A549 (cell line): ENCODE data around the gene LIG3. TPM values are rescaled to one million over a fixed set of nuclear protein-coding genes. Genes with fewer than 3 reads are reported as not detected.

Source experiments
- ATAC-seq, 2 experiments: fragments of 200-7000 bp in 1 of 2; fragments of >200 bp in 1 of 2; cut with Nextera tagmentation in 1 of 2; cut with Tn5 transposase in 1 of 2; 3 replicates each; pipeline versions ENCODE4 v1.8.0 to v1.9.1; 2018 to 2020; ENCODE audit warnings: mild to moderate bottlenecking in 1 of 2, moderate library complexity in 1 of 2
- CTCF ChIA-PET: fragments of 300-600 bp; sonication (Branson Sonifier 250); formaldehyde crosslinking; extraction: SDS; loops from one replicate; lab custom pipeline; 2021; ENCODE audit warnings: antibody characterized with exemption, inconsistent platforms; lab: Yijun Ruan, JAX
- POLR2A ChIA-PET: fragments of 350-600 bp; formaldehyde crosslinking; extraction: SDS; loops from one replicate; lab custom pipeline; 2021; ENCODE audit warnings: antibody characterized with exemption, inconsistent platforms; lab: Yijun Ruan, JAX
- DNase-seq, 2 experiments: peaks; one replicate each; pipeline versions ENCODE4 v3.0.0 to v3.0.0-alpha.2; 2011 to 2016; ENCODE audit warnings: low read depth in 1 of 2, low spot score in 1 of 2
- FAIRE-seq: peaks from 2 replicates; lab custom pipeline; 2011; peaks lifted over from hg19 to GRCh38; lab: Jason Lieb, UNC
- H3K27ac ChIP-seq, 2 experiments: fragments of >200 bp; sonication (Bioruptor Twin); formaldehyde crosslinking; 3 replicates each; pipeline ENCODE4 v1.5.1; 2016 to 2017
- H3K4me1 ChIP-seq: fragments of >200 bp; sonication (Bioruptor Twin); formaldehyde crosslinking; 3 replicates; pipeline ENCODE4 v1.6.1; 2016
- H3K4me2 ChIP-seq: fragments of >200 bp; sonication (Bioruptor Twin); formaldehyde crosslinking; 3 replicates; pipeline ENCODE4 v1.6.1; 2016
- H3K4me3 ChIP-seq: fragments of >200 bp; sonication (Bioruptor Twin); formaldehyde crosslinking; 3 replicates; pipeline ENCODE4 v1.5.1; 2016
- H3K9me3 ChIP-seq: fragments of >200 bp; sonication (Bioruptor Twin); formaldehyde crosslinking; 3 replicates; pipeline ENCODE4 v1.6.1; 2016
- CBX2 ChIP-seq: fragments of 200-600 bp; sonication (generic); IDR thresholded peaks from 2 replicates; pipeline ENCODE4 v1.6.1; 2016; ENCODE audit warnings: low read depth, mild to moderate bottlenecking, borderline replicate concordance
- CEBPB ChIP-seq, 2 experiments: fragments of >200 bp in 1 of 2; sonication (Bioruptor Twin) in 1 of 2; formaldehyde crosslinking in 1 of 2; IDR thresholded peaks; 2 replicates each; pipeline ENCODE4 v1.6.1; 2012 to 2016
- EHF ChIP-seq: fragments of 250-450 bp; sonication (Bioruptor Pico); IDR thresholded peaks from 2 replicates; pipeline ENCODE4 v1.5.0; 2020; ENCODE audit warnings: mild to moderate bottlenecking
- EHMT2 ChIP-seq: fragments of 200-600 bp; sonication (generic); IDR thresholded peaks from 2 replicates; pipeline ENCODE4 v1.6.1; 2016; ENCODE audit warnings: antibody characterized with exemption, low read depth, mild to moderate bottlenecking, moderate library complexity
- EP300 ChIP-seq, 2 experiments: fragments of >200 bp; sonication (Bioruptor Twin); formaldehyde crosslinking; IDR thresholded peaks; 2 replicates in 1 of 2; 3 replicates in 1 of 2; pipeline ENCODE4 v1.6.1; 2016 to 2017
- FOSB ChIP-seq: fragments of 250-450 bp; sonication (Bioruptor Pico); IDR thresholded peaks from 2 replicates; pipeline ENCODE4 v1.5.0; 2020; ENCODE audit warnings: mild to moderate bottlenecking, moderate library complexity
- FOXS1 ChIP-seq: fragments of 250-450 bp; sonication (Bioruptor Pico); IDR thresholded peaks from 2 replicates; pipeline ENCODE4 v1.5.0; 2020; ENCODE audit warnings: mild to moderate bottlenecking, moderate library complexity
- GATA3 ChIP-seq: IDR thresholded peaks from 2 replicates; pipeline ENCODE4 v1.6.1; 2012; ENCODE audit warnings: borderline replicate concordance
- HEYL ChIP-seq: fragments of 250-450 bp; sonication (Bioruptor Pico); IDR thresholded peaks from 2 replicates; pipeline ENCODE4 v1.8.0; 2021; ENCODE audit warnings: mild to moderate bottlenecking, moderate library complexity
- HOXA7 ChIP-seq: fragments of 250-450 bp; sonication (Bioruptor Pico); IDR thresholded peaks from 2 replicates; pipeline ENCODE4 v1.5.0; 2020; ENCODE audit warnings: mild to moderate bottlenecking, moderate library complexity
- HOXB13 ChIP-seq: fragments of 250-450 bp; sonication (Bioruptor Pico); IDR thresholded peaks from 2 replicates; pipeline ENCODE4 v1.5.0; 2020; ENCODE audit warnings: low read depth, mild to moderate bottlenecking, moderate library complexity
- HOXB5 ChIP-seq: fragments of 250-450 bp; sonication (Bioruptor Pico); IDR thresholded peaks from 2 replicates; pipeline ENCODE4 v1.5.0; 2020; ENCODE audit warnings: mild to moderate bottlenecking, moderate library complexity
- KDM5A ChIP-seq: fragments of 200-600 bp; sonication (generic); IDR thresholded peaks from 2 replicates; pipeline ENCODE4 v1.6.1; 2016; ENCODE audit warnings: antibody characterized with exemption, mild to moderate bottlenecking
- MAZ ChIP-seq: fragments of 150-350 bp; IDR thresholded peaks from 2 replicates; pipeline ENCODE4 v1.6.1; 2014; ENCODE audit warnings: antibody characterized with exemption, low read depth, low read length, borderline replicate concordance
- MYC ChIP-seq: IDR thresholded peaks from 2 replicates; pipeline ENCODE4 v1.6.1; 2012; ENCODE audit warnings: mild to moderate bottlenecking, inconsistent platforms, low read length, improper control_type of control experiment, borderline replicate concordance
- NFE2L2 ChIP-seq: fragments of 150-350 bp; conservative IDR thresholded peaks from 2 replicates; pipeline ENCODE4 v1.6.1; 2014; ENCODE audit warnings: low read length
- NPAS2 ChIP-seq: fragments of 250-450 bp; sonication (Bioruptor Pico); IDR thresholded peaks from 2 replicates; pipeline ENCODE4 v1.8.0; 2022; ENCODE audit warnings: mild to moderate bottlenecking, moderate library complexity, borderline replicate concordance
- NR3C1 ChIP-seq: fragments of >200 bp; sonication (Bioruptor Twin); formaldehyde crosslinking; IDR thresholded peaks from 3 replicates; pipeline ENCODE4 v1.6.1; 2017
- PHF8 ChIP-seq: fragments of 200-600 bp; sonication (generic); IDR thresholded peaks from 2 replicates; pipeline ENCODE4 v1.6.1; 2016; ENCODE audit warnings: low read depth, mild to moderate bottlenecking, antibody characterized with exemption, moderate library complexity, borderline replicate concordance
- POLR2A ChIP-seq: IDR thresholded peaks from 2 replicates; pipeline ENCODE4 v1.6.1; 2012; ENCODE audit warnings: mild to moderate bottlenecking, low read length
- POLR2AphosphoS2 ChIP-seq: conservative IDR thresholded peaks from 2 replicates; pipeline ENCODE4 v1.6.1; 2012; ENCODE audit warnings: low read length, improper control_type of control experiment, inconsistent platforms
- RAD21 ChIP-seq, 2 experiments: fragments of >200 bp in 1 of 2; sonication (Bioruptor Twin) in 1 of 2; formaldehyde crosslinking in 1 of 2; IDR thresholded peaks in 1 of 2; conservative IDR thresholded peaks in 1 of 2; 2 replicates in 1 of 2; 3 replicates in 1 of 2; pipeline ENCODE4 v1.6.1; 2012 to 2018; ENCODE audit warnings: inconsistent platforms in 1 of 2
- RARB ChIP-seq: fragments of 250-450 bp; sonication (Bioruptor Pico); IDR thresholded peaks from 2 replicates; pipeline ENCODE4 v1.8.0; 2021; ENCODE audit warnings: mild to moderate bottlenecking, moderate library complexity
- RFX5 ChIP-seq: fragments of 450-650 bp; IDR thresholded peaks from 2 replicates; pipeline ENCODE4 v1.7.1; 2014; ENCODE audit warnings: antibody characterized with exemption, mild to moderate bottlenecking, moderate library complexity
- TFCP2L1 ChIP-seq: fragments of 250-450 bp; sonication (Bioruptor Pico); IDR thresholded peaks from 2 replicates; pipeline ENCODE4 v1.5.0; 2021; ENCODE audit warnings: mild to moderate bottlenecking
- TP53 ChIP-seq: fragments of 250-450 bp; sonication (Bioruptor Pico); IDR thresholded peaks from 2 replicates; pipeline ENCODE4 v1.5.0; 2021; ENCODE audit warnings: mild to moderate bottlenecking, moderate library complexity
- ZNF302 ChIP-seq: fragments of 250-450 bp; sonication (Bioruptor Pico); IDR thresholded peaks from 2 replicates; pipeline ENCODE4 v1.9.0; 2021; ENCODE audit warnings: inconsistent platforms, mild to moderate bottlenecking, moderate library complexity
- WGBS: methylation state at CpG from one replicate; pipeline ENCODE4 v1.1.6; 2017; ENCODE audit errors: missing lambda C conversion rate; 5-methylcytosine and 5-hydroxymethylcytosine counted together
- polyA plus RNA-seq, 4 experiments: library from polyadenylated mRNA; depleted of rRNA in 3 of 4; stranded (reverse); fragments of >200 nt; fragmentation: RNase III in 1 of 4; extraction: RNeasy Plus Mini Kit Qiagen cat#74134 plus additional on column Dnase treatment in 1 of 4; gene quantifications; 2 replicates in 3 of 4; 3 replicates in 1 of 4; pipeline ENCODE4 v1.2.3, GENCODE V29; 2011 to 2017
- TF ChIP-seq, protein P1 (sequence below): IDR thresholded peaks from 2 replicates; pipeline ENCODE4 v1.6.1; 2012; ENCODE audit warnings: low read depth, borderline replicate concordance
- TF ChIP-seq, protein P2 (sequence below): fragments of 450-650 bp; IDR thresholded peaks from 2 replicates; pipeline ENCODE4 v1.6.1; 2014; ENCODE audit warnings: antibody characterized with exemption
- TF ChIP-seq, protein P3 (sequence below): fragments of >200 bp; sonication (Bioruptor Twin); formaldehyde crosslinking; IDR thresholded peaks from 3 replicates; pipeline ENCODE4 v1.5.1; 2016
- TF ChIP-seq, protein P4 (sequence below): fragments of 150-350 bp; IDR thresholded peaks from 2 replicates; pipeline ENCODE4 v1.6.1; 2014; ENCODE audit warnings: low read depth, mild to moderate bottlenecking, low read length
- TF ChIP-seq, protein P5 (sequence below): fragments of >200 bp; sonication (Bioruptor Twin); formaldehyde crosslinking; IDR thresholded peaks from 2 replicates; pipeline ENCODE4 v1.6.1; 2016
- TF ChIP-seq, protein P6 (sequence below): IDR thresholded peaks from 2 replicates; pipeline ENCODE4 v1.6.1; 2012
- TF ChIP-seq, protein P7 (sequence below): fragments of >200 bp; sonication (Bioruptor Twin); formaldehyde crosslinking; IDR thresholded peaks from 3 replicates; pipeline ENCODE4 v1.6.1; 2016

LIG3 gene
- polyA plus RNA-seq, 2 of the 4 experiments (the other 2 are of a cell fraction): 36.3 to 56.8 TPM

DNA sequence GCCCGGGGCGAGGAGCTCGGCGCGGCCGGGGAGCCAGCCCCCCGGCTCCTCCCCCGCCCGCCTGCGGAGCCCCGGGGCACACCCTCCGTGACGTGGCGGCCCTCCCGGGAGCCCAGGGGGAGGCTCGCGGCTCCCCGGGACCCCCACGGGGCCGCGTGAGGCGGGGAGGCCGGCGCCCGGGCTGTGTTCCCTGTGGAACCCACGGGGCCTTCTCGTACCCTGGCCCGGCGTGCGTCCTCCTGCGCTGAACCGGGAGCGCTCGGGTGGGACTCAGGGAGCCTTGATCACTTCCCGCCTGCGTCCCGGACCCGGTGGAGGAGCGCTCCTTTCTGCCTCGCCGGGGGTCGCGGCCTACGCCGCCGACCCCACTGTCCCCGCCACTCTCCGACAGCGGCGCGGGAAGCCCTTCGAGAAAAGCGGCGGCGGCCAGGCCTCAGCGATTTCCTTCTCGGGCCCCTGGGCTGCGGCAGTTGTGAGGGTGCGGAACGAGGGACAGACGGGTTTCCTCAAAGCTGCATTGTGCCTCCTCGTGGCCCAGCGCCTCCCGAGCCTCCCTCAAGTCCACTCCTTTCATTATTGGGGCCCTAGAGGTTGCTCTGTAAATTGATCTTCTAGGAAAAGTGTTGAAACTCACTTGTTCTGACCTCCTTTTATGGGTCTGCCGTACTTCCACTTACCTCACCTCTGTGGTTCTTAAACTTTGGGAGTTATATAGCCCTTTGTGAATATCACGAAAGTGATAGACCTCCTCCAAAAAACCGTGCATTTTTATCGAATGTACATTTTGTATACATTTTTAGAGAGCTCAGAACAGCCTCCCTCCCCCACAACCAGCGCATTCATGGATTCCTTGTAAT, 597 bp downstream of the LIG3 start:
- WGBS: 1% methylated on average over 21 of the region's 69 CpGs
- Histone ChIP-seq H3K4me2 (peak overlapping the region; percentile 80), H3K4me1 (peaks cover 14% of the 10 kb centered on the region), H3K9me3 (no peaks in the 10 kb centered on the region), H3K4me3 (peak overlapping the region; percentile 78), H3K27ac (peak overlapping the region; percentile 94 to 97)
- ATAC-seq (peak; percentile 91 to 94), FAIRE-seq (peak; percentile 84), DNase-seq (peak; percentile 86 to 93)
- ChIA-PET CTCF (interaction anchor here (0.7 to 7.5 kb wide), 19 partner anchors 10 to 561 kb away, joined by 3 to 43 read pairs (median 4); partner anchors contain the start of gene RAD51D), POLR2A (interaction anchor here (0.5 to 3.3 kb wide), 14 partner anchors 9 to 809 kb away, joined by 3 to 20 read pairs (median 5); partner anchors contain the start of genes CCT6B, RFFL, UNC45B and ZNF830)
- no peak for TF ChIP-seq NPAS2 (CRISPR knock-in tag)
- peak; percentile 52 to 56; a peak in 4 of 5 replicates for TF ChIP-seq RAD21 (conservative IDR thresholded peaks at IDR 0.05 in 1 of 2, IDR thresholded peaks at IDR 0.05 in 1 of 2)
- no peak for TF ChIP-seq EHF (CRISPR knock-in tag)
- peak; percentile 87 for TF ChIP-seq MYC
- no peak for TF ChIP-seq KDM5A
- TF ChIP-seq RFX5: no peak
- no peak for TF ChIP-seq CBX2
- no peak for TF ChIP-seq HOXB5 (CRISPR knock-in tag)
- no peak for TF ChIP-seq ZNF302 (CRISPR knock-in tag)
- no peak for TF ChIP-seq HEYL (CRISPR knock-in tag)
- TF ChIP-seq, protein P1, sequence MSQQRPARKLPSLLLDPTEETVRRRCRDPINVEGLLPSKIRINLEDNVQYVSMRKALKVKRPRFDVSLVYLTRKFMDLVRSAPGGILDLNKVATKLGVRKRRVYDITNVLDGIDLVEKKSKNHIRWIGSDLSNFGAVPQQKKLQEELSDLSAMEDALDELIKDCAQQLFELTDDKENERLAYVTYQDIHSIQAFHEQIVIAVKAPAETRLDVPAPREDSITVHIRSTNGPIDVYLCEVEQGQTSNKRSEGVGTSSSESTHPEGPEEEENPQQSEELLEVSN: peak; percentile 49; the same call in 1 of the 2 replicates
- peak in 1 of 2 experiments; percentile 47; a peak in 2 of 4 replicates for TF ChIP-seq CEBPB (IDR thresholded peaks at IDR 0.05)
- TF ChIP-seq TFCP2L1 (CRISPR knock-in tag): peak; percentile 94
- TF ChIP-seq, protein P2, sequence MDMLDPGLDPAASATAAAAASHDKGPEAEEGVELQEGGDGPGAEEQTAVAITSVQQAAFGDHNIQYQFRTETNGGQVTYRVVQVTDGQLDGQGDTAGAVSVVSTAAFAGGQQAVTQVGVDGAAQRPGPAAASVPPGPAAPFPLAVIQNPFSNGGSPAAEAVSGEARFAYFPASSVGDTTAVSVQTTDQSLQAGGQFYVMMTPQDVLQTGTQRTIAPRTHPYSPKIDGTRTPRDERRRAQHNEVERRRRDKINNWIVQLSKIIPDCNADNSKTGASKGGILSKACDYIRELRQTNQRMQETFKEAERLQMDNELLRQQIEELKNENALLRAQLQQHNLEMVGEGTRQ: no peak
- TF ChIP-seq NFE2L2: no peak
- TF ChIP-seq HOXA7 (CRISPR knock-in tag): no peak
- no peak for TF ChIP-seq GATA3
- TF ChIP-seq, protein P3, sequence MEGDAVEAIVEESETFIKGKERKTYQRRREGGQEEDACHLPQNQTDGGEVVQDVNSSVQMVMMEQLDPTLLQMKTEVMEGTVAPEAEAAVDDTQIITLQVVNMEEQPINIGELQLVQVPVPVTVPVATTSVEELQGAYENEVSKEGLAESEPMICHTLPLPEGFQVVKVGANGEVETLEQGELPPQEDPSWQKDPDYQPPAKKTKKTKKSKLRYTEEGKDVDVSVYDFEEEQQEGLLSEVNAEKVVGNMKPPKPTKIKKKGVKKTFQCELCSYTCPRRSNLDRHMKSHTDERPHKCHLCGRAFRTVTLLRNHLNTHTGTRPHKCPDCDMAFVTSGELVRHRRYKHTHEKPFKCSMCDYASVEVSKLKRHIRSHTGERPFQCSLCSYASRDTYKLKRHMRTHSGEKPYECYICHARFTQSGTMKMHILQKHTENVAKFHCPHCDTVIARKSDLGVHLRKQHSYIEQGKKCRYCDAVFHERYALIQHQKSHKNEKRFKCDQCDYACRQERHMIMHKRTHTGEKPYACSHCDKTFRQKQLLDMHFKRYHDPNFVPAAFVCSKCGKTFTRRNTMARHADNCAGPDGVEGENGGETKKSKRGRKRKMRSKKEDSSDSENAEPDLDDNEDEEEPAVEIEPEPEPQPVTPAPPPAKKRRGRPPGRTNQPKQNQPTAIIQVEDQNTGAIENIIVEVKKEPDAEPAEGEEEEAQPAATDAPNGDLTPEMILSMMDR: peak; percentile 55
- TF ChIP-seq TP53 (CRISPR knock-in tag): peak; percentile 24; the same call in 1 of the 2 replicates
- TF ChIP-seq, protein P4, sequence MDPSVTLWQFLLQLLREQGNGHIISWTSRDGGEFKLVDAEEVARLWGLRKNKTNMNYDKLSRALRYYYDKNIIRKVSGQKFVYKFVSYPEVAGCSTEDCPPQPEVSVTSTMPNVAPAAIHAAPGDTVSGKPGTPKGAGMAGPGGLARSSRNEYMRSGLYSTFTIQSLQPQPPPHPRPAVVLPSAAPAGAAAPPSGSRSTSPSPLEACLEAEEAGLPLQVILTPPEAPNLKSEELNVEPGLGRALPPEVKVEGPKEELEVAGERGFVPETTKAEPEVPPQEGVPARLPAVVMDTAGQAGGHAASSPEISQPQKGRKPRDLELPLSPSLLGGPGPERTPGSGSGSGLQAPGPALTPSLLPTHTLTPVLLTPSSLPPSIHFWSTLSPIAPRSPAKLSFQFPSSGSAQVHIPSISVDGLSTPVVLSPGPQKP: no peak
- TF ChIP-seq, protein P5, sequence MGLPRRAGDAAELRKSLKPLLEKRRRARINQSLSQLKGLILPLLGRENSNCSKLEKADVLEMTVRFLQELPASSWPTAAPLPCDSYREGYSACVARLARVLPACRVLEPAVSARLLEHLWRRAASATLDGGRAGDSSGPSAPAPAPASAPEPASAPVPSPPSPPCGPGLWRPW: no peak
- TF ChIP-seq MAZ: no peak
- TF ChIP-seq RARB: no peak; the same call in 1 of the 2 replicates
- no peak for TF ChIP-seq HOXB13 (CRISPR knock-in tag)
- no peak for TF ChIP-seq NR3C1
- no peak for TF ChIP-seq EHMT2
- TF ChIP-seq, protein P6, sequence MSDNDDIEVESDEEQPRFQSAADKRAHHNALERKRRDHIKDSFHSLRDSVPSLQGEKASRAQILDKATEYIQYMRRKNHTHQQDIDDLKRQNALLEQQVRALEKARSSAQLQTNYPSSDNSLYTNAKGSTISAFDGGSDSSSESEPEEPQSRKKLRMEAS: peak; percentile 87
- TF ChIP-seq, protein P7, sequence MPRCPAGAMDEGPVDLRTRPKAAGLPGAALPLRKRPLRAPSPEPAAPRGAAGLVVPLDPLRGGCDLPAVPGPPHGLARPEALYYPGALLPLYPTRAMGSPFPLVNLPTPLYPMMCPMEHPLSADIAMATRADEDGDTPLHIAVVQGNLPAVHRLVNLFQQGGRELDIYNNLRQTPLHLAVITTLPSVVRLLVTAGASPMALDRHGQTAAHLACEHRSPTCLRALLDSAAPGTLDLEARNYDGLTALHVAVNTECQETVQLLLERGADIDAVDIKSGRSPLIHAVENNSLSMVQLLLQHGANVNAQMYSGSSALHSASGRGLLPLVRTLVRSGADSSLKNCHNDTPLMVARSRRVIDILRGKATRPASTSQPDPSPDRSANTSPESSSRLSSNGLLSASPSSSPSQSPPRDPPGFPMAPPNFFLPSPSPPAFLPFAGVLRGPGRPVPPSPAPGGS: no peak
- peak; percentile 90 for TF ChIP-seq PHF8
- TF ChIP-seq EP300 (IDR thresholded peaks at IDR 0.05): peak in 1 of 2 experiments; percentile 18; a peak in 1 of 5 replicates
- peak; percentile 37 for TF ChIP-seq POLR2A
- TF ChIP-seq FOXS1 (CRISPR knock-in tag): no peak
- TF ChIP-seq POLR2AphosphoS2: no peak
- no peak for TF ChIP-seq FOSB (CRISPR knock-in tag)
